Osteoblast (primary cell): ENCODE measurements around the gene TRERF1. TPM values are rescaled to one million over a fixed set of nuclear protein-coding genes. Genes with fewer than 3 reads are reported as not detected.

Experiments
- DNase-seq: peaks from one replicate; pipeline ENCODE4 v3.0.0; 2011; ENCODE audit warnings: low spot score, mixed read lengths; ENCODE audit not compliant: insufficient read length; ENCODE audit errors: missing footprints
- H2AFZ ChIP-seq: 2 replicates; pipeline ENCODE4 v1.6.0; 2011; ENCODE audit warnings: mild to moderate bottlenecking, low read length
- H3K27ac ChIP-seq: 2 replicates; pipeline ENCODE4 v1.5.1; 2011; ENCODE audit warnings: mild to moderate bottlenecking, low read depth, low read length, moderate library complexity
- H3K27me3 ChIP-seq: 2 replicates; pipeline ENCODE4 v1.6.0; 2012; ENCODE audit warnings: mild to moderate bottlenecking, control low read depth, inconsistent platforms, low read length, moderate library complexity; ENCODE audit not compliant: insufficient read depth
- H3K36me3 ChIP-seq: 2 replicates; pipeline ENCODE4 v1.5.1; 2011; ENCODE audit warnings: mild to moderate bottlenecking, low read length, control low read depth, moderate library complexity; ENCODE audit not compliant: insufficient read depth
- H3K4me1 ChIP-seq: 2 replicates; pipeline ENCODE4 v1.5.1; 2011; ENCODE audit warnings: mild to moderate bottlenecking, low read length, control low read depth, moderate library complexity; ENCODE audit not compliant: insufficient read depth
- H3K4me2 ChIP-seq: 2 replicates; pipeline ENCODE4 v1.6.0; 2011; ENCODE audit warnings: mild to moderate bottlenecking, low read length; ENCODE audit not compliant: insufficient read depth
- H3K4me3 ChIP-seq: fragments of 200-600 bp; sonication (generic); 3 replicates; pipeline ENCODE4 v1.5.1; 2012; ENCODE audit warnings: mild to moderate bottlenecking, low read length, inconsistent platforms; ENCODE audit not compliant: insufficient read depth
- H3K79me2 ChIP-seq: 2 replicates; pipeline ENCODE4 v1.6.0; 2012; ENCODE audit warnings: mild to moderate bottlenecking, low read length, control low read depth, inconsistent platforms; ENCODE audit not compliant: insufficient read depth
- H3K9me3 ChIP-seq: 2 replicates; pipeline ENCODE4 v1.5.1; 2011; ENCODE audit warnings: low read depth, low read length, control low read depth
- H4K20me1 ChIP-seq: 2 replicates; pipeline ENCODE4 v1.6.0; 2012; ENCODE audit warnings: mild to moderate bottlenecking, low read length, control low read depth; ENCODE audit not compliant: insufficient read depth
- CTCF ChIP-seq: IDR thresholded peaks from 2 replicates; pipeline ENCODE4 v1.5.1; 2011; ENCODE audit warnings: mild to moderate bottlenecking, low read depth, low read length, moderate library complexity; ENCODE audit errors: extremely low read depth
- total RNA-seq: library from RNA; depleted of rRNA; stranded (reverse); fragments of >200 nt; gene quantifications from 2 replicates; pipeline ENCODE4 v1.2.3, GENCODE V29; 2012

Gene TRERF1
- total RNA-seq, 1 donor: 4.7 TPM

- no peak for TF ChIP-seq CTCF
- no peak overlapping the region for H3K4me2 ChIP-seq
- no peak for DNase-seq
- H3K9me3 ChIP-seq: no peaks in the 10 kb centered on the region
- no peaks in the 10 kb centered on the region for H3K36me3 ChIP-seq
- peaks cover 2% of the 10 kb centered on the region for H4K20me1 ChIP-seq
- no peaks in the 10 kb centered on the region for H3K27me3 ChIP-seq
- H2AFZ ChIP-seq: no peak overlapping the region
- H3K79me2 ChIP-seq: peaks cover 32% of the 10 kb centered on the region
- no peak overlapping the region for H3K27ac ChIP-seq
- no peak overlapping the region for H3K4me3 ChIP-seq
- H3K4me1 ChIP-seq: peaks cover 27% of the 10 kb centered on the region
Observed at GRCh38 chr6:42409581-42409980, 42.1 kb downstream of the TRERF1 start.

- peak overlapping the region; percentile 70 for H3K4me2 ChIP-seq
- H4K20me1 ChIP-seq: peaks cover 1% of the 10 kb centered on the region
- peak overlapping the region; percentile 44 for H3K4me3 ChIP-seq
- H2AFZ ChIP-seq: peak overlapping the region; percentile 53
- H3K4me1 ChIP-seq: peaks cover 39% of the 10 kb centered on the region
- no peaks in the 10 kb centered on the region for H3K9me3 ChIP-seq
- no peaks in the 10 kb centered on the region for H3K36me3 ChIP-seq
- DNase-seq: peak; percentile 87
- peak overlapping the region; percentile 63 for H3K27ac ChIP-seq
- peaks cover 51% of the 10 kb centered on the region for H3K79me2 ChIP-seq
- H3K27me3 ChIP-seq: no peaks in the 10 kb centered on the region
- TF ChIP-seq CTCF: no peak
Observed at GRCh38 chr6:42407379-42407778, 44.3 kb downstream of the TRERF1 start.

GRCh38 chr6:42406306-42407280 is 45.1 kb downstream of the TRERF1 start:
- TF ChIP-seq CTCF: no peak
- H3K4me1 ChIP-seq: peaks cover 39% of the 10 kb centered on the region
- H4K20me1 ChIP-seq: no peaks in the 10 kb centered on the region
- H3K9me3 ChIP-seq: no peaks in the 10 kb centered on the region
- peak overlapping the region; percentile 63 for H3K27ac ChIP-seq
- no peaks in the 10 kb centered on the region for H3K36me3 ChIP-seq
- no peaks in the 10 kb centered on the region for H3K27me3 ChIP-seq
- H2AFZ ChIP-seq: peak overlapping the region; percentile 53
- peaks cover 52% of the 10 kb centered on the region for H3K79me2 ChIP-seq
- H3K4me2 ChIP-seq: peak overlapping the region; percentile 70
- peak overlapping the region; percentile 44 for H3K4me3 ChIP-seq
- peak; percentile 53 for DNase-seq

GRCh38 chr6:42405021-42405420 is 46.7 kb downstream of the TRERF1 start:
- Histone ChIP-seq H3K36me3 (no peaks in the 10 kb centered on the region), H3K27ac (peak overlapping the region; percentile 77), H4K20me1 (peaks cover 2% of the 10 kb centered on the region), H3K9me3 (no peaks in the 10 kb centered on the region), H3K4me2 (no peak overlapping the region), H3K27me3 (no peaks in the 10 kb centered on the region), H3K4me3 (no peak overlapping the region), H3K4me1 (peaks cover 39% of the 10 kb centered on the region), H2AFZ (peak overlapping the region; percentile 78), H3K79me2 (peaks cover 56% of the 10 kb centered on the region)
- no peak for TF ChIP-seq CTCF
- DNase-seq: no peak
